ENCODE data around the gene AGFG2. TPM values are rescaled to one million over a fixed set of nuclear protein-coding genes. Genes with fewer than 3 reads are reported as not detected.

The AGFG2 gene
- total RNA-seq: 25.1 and 33.2 TPM in 2 replicates

GRCh38 chr7:100538654-100539435 is at the start of gene AGFG2:
Gene AGFG2 (plus strand): TSS chr7:100539203. CDS start chr7:100539347, 144 bp downstream.

GRCh38 chr7:100573691-100574361 is 34.8 kb downstream of the AGFG2 start, which contains the start of gene SAP25:
Gene SAP25 (minus strand): TSS chr7:100573900. CDS start chr7:100573742, 158 bp downstream.

GRCh38 chr7:100585511-100586265 is 46.7 kb downstream of the AGFG2 start, which contains the start of gene LRCH4:
Gene LRCH4 (minus strand): TSS chr7:100586129. CDS start chr7:100586100, 29 bp downstream.

GRCh38 chr7:100586266-100587025 is 47.4 kb downstream of the AGFG2 start, which contains the start of gene FBXO24:
Gene FBXO24 (plus strand): TSS chr7:100586328. CDS start chr7:100586626, 298 bp downstream.

GRCh38 chr7:100611983-100612729 is 73.2 kb downstream of the AGFG2 start, which contains the start of gene MOSPD3:
Gene MOSPD3 (plus strand): TSS chr7:100612540. CDS start chr7:100612792, 252 bp downstream.

Other genes starting within 250 kb of the AGFG2 start
- not detected in 2 replicates for gene SPDYE3, start 231.5 kb upstream of the AGFG2 start, total RNA-seq
- gene PILRB, start 181.1 kb upstream of the AGFG2 start, total RNA-seq: 7.3 and 21.3 TPM in 2 replicates
- 0.06 and 0.16 TPM in 2 replicates for gene PILRA, start 165.7 kb upstream of the AGFG2 start, total RNA-seq
- 0.94 and 1.1 TPM in 2 replicates for gene ZCWPW1, start 110.5 kb upstream of the AGFG2 start, total RNA-seq
- gene MEPCE, start 109.4 kb upstream of the AGFG2 start, total RNA-seq: 34.2 and 54.1 TPM in 2 replicates
- gene PPP1R35, start 102.7 kb upstream of the AGFG2 start, total RNA-seq: 8.6 and 17.3 TPM in 2 replicates
- 0.32 and 0.38 TPM in 2 replicates for gene SPACDR, start 74.9 kb upstream of the AGFG2 start, total RNA-seq
- 21.3 and 24.8 TPM in 2 replicates for gene TSC22D4, start 60.0 kb upstream of the AGFG2 start, total RNA-seq
- 2.5 and 2.6 TPM in 2 replicates for gene NYAP1, start 55.3 kb upstream of the AGFG2 start, total RNA-seq
- not detected in 2 replicates for gene SAP25, start 34.7 kb downstream of the AGFG2 start, total RNA-seq
- 7.3 and 8.6 TPM in 2 replicates for gene LRCH4, start 46.9 kb downstream of the AGFG2 start, total RNA-seq
- gene FBXO24, start 47.1 kb downstream of the AGFG2 start, total RNA-seq: 0.25 TPM in 1 of 2 replicates, not detected in the other
- gene PCOLCE, start 63.2 kb downstream of the AGFG2 start, total RNA-seq: 0.38 and 0.49 TPM in 2 replicates
- gene MOSPD3, start 73.3 kb downstream of the AGFG2 start, total RNA-seq: 5.3 and 7.6 TPM in 2 replicates
- gene TFR2, start 102.3 kb downstream of the AGFG2 start, total RNA-seq: under 0.01 and 0.57 TPM in 2 replicates
- not detected in 2 replicates for gene ACTL6B, start 117.2 kb downstream of the AGFG2 start, total RNA-seq
- gene GNB2, start 134.5 kb downstream of the AGFG2 start, total RNA-seq: 79.8 and 102 TPM in 2 replicates
- 10.2 and 20.9 TPM in 2 replicates for gene GIGYF1, start 155.0 kb downstream of the AGFG2 start, total RNA-seq
- 28.6 and 36.8 TPM in 2 replicates for gene POP7, start 166.9 kb downstream of the AGFG2 start, total RNA-seq
- gene EPO, start 181.3 kb downstream of the AGFG2 start, total RNA-seq: not detected in 2 replicates
- not detected in 2 replicates for gene ZAN, start 194.4 kb downstream of the AGFG2 start, total RNA-seq

Measured in bladder microvascular endothelial cell (primary cell).